HG02798 (cell line): ENCODE measurements around the gene CASQ2.
A peak's percentile ranks its signal among the peaks of the same experiment; 100 is the strongest.

Source experiments
- ATAC-seq: cut with Tn5 transposase; IDR thresholded peaks from one replicate; pipeline ENCODE4 v1.9.1; 2021; ENCODE audit warnings: mild to moderate bottlenecking; ENCODE audit not compliant: unreplicated experiment, poor library complexity

Gene CASQ2

DNA sequence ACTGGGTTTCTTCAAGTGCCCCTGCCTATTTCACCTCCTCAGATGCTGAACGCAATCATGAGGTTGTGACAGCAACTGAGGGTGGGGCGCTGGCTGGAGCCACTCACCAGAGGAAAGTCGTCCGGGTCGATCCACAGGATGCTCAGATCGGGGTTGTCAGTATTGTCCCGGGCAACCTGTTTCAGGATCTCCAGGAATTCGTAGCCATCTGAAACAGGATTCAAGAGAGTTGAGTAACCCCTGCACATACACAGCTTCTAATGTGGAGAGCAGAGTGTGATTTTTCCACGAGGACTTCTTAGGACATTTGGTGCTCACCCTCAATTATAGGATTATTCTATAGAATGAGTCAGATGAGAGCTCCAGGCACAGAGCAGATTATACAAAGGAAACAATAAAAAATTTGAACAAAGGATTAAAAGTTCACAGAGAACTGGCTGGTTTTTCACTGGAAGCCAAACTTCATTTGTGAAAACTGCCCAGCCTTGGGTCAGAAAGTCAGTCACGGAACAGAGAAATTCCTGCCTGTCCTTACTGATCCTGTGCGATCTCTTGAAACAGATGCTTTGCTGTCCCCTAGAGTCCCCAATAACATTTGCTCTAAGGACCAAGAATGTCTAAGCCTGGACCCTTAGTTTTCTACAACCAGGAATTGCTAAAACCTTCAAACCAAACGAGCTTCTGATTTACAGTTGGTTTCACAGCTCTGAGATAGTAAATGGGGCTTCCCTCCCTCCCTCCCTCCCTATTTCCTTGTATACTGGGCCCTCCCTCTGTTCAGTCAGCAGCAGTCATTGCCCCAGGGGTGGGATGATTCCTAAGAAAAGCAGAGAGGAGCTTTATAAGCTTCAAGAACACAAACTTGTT is 63.2 kb downstream of the CASQ2 start:
- no peak for ATAC-seq

DNA sequence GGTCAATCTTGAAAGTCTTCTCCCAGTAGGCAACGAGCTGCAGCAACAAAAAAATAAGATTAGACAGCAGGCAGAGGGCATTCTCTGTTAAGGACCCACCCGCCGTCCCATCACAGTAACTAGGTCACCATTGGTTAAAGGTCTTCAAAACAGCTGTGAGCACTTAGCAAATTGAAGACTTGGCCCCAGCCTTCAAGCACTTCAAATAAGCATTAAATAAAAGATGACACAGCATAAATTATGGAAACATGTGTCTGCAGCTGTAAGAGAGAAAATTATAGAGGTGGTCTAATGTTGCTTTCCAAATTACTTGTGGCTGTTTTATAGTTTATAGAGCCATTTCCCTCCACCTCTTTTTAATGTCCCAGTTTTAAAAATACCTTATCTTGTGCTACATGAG is 65.6 kb downstream of the CASQ2 start:
- no peak for ATAC-seq

DNA sequence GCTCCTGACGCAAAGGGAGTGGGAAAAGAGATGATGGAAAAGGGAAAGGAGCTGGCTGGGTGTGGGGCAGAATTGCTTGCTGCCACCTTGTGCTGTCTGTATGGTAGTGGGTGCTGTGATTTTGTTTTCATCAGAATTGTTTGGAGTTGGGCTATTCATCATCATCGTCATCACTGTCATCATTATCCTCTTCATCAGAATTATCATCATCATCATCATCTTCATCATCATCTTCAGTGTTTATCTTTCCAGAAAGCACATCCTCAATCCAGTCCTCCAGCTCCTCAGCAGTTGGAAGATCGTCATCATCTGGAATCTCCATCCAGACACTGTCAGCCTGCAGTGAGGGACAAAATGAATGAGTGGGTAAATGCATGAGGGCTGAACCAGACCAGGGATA is 67.4 kb downstream of the CASQ2 start:
- no peak for ATAC-seq

DNA sequence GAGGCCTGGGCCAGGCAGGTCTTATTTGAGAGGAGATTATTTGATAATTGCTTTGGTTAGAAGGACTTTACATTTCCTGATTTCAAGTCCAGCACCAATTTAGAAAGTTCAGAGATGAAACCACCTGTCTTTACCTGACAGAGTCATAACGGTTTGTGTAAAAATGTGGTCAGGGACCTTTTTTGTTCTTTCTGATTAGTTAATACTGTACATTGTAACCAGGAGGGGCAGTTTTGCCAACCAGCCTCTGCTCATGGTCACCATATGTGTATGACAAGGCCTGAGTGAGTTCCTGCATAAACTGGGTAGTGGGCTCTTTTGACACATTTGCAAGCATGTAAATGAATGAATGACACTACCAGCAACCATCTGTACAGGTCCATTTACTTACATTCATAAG is 70.9 kb downstream of the CASQ2 start:
- no peak for ATAC-seq

DNA sequence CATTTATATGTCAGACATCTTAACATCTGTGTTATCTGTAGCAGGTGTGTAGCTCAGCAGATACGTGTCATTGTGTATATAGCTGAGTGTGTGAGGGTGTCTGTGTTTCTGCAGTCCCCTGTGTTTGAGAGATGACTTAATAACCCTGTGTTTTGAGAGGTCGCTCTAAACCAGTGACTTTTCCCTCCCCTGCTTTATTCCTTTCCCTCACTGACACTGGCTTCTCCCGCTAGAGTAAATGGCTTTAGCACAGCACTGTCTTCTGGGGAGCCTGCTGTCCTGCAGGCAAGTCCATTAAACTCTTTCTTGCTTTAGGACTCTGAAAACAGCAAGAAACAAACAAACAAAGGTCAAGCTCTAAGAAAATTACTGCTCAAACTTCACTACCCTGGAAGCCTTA is 73.7 kb downstream of the CASQ2 start:
- ATAC-seq = no peak

DNA sequence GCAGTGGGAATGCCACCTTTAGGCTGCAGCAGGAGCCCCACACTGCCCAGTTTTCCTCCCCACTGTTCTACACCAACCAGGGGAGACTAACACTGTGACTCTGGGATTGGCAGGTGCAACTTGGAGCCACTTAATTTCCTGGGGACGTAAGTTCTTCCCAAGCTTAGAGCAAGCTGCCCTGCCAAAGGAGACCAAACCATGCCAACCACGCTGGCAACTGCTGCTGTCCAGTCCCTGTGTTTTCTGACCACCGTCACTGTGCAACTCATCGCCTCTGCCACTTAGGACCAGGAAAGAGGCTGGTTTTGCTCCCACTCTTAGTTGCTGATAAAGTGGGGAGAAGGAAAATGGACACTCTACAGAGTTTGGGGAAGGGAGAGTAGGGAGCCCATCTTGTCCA is 76.3 kb downstream of the CASQ2 start:
- no peak for ATAC-seq

DNA sequence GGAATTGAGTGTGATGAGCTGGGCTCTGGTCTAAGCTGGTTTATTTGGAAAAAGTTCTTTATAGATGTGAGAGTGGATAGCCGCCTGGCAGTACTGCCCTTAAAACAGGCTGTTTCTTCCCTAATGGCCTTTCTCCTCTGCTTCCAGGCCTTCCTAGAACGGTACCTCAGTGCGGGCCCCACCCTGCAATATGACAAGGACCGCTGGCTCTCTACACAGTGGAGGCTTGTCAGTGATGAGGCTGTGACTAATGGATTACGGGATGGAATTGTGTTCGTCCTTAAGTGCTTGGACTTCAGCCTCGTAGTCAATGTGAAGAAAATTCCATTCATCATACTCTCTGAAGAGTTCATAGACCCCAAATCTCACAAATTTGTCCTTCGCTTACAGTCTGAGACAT is 77.5 kb downstream of the CASQ2 start:
- no peak for ATAC-seq

DNA sequence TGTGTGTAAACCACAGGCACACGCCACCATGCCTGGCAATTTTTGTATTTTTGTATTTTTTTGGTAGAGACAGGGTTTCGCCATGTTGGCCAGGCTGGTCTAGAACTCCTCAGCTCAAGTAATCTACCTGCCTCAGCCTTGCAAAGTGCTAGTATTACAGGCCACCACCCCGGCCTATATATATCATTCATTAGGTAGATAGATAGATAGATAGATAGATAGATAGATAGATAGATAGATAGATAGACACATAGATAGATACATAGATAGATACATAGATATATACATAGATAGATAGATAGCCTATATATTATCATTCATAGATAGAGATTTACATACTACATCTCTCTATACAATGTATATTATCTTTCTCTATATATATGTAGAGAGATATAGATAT is 80.8 kb downstream of the CASQ2 start:
- ATAC-seq = no peak

DNA sequence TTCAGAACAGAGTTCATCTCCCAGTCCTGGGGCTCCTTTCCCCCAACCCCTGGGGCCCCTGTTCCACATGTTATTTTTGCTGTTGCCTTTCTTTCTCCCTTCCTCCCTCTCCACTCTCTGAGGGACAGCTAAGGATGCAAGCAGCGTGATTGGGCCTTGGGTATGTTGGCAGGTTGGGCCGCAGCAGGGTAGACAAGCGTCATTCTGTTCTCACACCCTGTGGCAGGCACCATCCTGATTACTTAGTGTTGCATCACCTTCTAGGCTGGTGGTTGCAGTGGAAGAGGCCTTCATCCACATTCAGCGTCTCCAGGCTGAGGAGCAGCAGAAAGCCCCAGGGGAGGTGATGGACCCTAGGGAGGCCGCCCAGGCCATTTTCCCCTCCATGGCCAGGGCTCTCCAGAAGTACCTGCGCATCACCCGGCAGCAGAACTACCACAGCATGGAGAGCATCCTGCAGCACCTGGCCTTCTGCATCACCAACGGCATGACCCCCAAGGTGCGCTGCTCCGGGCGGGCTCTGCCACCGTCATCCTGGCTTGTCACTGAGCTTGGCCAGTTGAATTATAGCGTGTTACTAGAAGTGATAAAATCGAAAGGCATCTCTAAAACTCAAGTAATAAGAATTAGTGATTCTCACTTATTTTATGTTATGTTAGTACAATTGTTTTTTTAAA is 83.3 kb downstream of the CASQ2 start:
- no peak for ATAC-seq

DNA sequence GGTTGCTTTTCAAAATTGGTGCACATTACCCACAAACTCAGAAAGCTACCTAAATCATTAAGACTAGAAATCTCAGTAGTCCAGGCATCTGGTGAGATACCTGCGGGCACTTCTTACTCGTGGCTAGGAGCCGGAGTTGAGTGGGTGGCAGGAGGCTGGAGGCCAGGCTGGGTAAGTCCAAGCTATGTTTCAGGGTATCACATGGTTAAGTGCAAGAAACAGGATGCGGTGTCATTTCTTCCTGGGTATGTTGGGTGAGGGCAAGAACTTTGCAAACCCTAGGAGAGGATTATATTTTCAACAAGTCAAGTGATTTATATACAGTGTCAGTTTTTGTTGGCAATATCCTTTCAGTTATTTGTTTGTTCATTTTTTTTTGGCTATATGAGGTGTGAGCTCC is 85.7 kb downstream of the CASQ2 start:
- no peak for ATAC-seq

DNA sequence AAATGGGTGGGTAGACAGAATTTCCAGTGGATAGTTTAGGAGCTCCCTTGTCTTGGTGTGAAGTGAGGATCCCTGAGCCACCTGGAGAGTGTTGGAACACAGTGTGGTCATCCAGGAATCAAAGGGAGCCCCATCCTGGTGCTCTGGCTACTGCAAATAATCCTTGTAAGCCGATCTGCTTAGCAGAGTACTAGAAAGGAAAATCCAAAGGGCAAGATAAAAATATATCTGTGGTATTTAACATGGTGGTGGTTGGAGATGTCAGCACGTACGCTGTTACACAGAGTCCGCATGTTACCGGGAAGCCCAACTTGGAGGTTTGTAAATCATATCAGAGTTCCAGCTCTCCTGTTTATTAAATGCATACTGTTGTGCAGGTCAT is 87.8 kb downstream of the CASQ2 start:
- no peak for ATAC-seq

DNA sequence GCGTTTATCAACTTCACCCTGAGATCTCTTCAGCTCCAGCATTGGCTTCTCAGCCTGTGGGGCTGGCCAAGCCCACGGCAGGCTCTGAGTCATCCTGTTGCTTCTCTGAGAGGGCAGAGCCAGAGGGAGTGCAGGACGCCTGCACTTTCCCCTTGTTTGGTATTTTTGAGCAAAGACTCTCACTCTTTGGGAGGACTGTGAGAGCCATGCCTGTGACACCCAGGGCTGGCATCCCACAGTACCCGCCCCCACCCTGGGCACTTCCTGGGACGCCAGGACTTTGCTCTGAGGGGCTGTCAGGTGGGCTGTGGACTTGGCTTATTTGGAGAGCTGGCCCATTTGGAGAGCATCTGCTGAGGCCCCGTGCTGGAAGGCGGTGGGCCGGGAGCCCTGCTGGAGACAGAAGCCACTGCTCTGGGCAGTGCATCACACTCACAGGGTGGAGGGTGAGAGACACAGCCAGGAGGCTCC is 89.3 kb downstream of the CASQ2 start:
- ATAC-seq = no peak

DNA sequence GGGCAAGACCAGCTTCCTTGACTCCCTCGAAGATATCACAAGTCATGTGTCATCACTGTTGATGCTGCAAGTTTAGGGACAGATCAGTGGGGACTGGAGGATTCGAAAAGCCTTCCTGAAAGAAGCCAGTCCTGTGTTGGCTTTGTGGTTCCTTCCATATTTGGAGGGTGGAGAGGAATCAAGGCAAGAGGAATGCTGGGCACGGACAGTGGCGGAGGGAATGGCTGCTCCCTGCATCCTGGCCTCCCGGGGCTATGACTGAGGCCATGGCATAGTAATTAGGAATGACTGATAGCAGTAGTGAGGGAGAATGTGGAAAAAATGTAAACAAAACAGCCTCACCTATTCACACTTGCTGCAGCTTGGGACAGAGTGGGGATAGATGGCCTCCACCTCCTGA is 90.4 kb downstream of the CASQ2 start:
- ATAC-seq = no peak

DNA sequence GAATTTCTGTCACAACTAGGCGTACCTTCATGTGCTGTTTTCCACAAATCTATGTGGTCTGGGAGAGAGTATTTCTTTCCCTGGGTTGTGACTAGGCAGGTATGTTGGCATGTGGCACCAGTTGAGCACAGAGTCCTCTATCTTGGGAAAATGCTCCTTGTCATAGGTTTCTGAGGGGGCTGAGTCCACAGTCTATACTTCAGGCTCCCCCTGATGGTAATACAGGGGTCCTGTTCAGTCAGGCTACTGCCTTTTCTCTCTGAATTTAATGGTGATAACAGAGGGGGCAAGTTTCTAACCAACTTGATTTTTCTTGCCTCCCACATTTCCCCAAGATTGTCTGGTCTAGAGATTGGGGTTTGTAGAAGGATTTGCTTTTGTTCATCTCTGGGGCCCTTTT is 90.9 kb downstream of the CASQ2 start:
- no peak for ATAC-seq

DNA sequence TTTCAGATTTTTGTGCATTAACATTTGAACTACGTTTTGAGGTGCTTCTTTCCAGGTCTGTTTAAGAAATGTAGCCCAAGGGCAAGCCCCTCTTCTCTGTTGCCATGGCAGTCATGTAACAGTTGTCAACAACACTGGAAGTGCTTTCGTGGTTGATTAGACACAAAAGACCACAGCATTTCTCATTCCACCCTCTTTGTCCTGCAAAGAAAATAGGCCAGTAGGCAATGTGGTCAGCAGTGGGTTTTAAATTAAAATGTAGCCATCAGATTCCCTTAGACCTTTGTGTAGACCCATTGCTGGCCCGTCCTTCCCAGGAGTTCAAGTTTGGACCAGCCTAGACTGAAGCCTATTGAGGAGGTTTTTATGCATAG is 91.3 kb downstream of the CASQ2 start:
- ATAC-seq = peak; percentile 31

DNA sequence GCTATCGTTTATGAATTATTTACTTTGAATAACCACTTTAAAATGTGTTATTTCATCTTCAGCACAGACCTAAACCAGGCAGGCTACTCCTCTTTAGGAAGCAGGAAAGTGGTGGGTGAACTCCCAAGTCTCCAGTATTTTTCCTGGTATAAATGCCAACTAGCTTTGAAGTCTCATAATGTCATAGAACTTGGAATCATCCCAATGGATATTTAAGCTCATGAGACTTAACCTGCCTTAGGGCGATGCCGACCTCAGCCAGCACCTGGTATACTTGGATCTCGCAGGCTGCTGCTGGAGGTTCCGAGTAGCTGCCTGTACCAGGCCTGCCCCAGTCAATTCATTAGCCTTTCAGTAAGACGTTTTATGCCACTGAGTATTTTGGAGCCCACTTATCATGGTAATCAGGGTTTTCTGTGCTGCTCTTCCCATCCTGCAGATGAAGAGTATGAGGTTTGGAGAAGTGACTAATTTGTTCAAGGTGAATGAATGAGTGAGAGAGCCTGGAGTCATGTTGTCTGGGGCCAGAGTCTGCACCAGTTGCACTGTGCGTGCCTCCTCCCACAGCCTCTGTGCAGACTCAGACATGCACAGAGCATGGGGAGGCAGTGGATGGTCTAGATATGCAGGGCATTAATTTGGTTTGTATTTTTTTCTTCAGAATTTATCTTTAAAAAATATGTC is 91.9 kb downstream of the CASQ2 start:
- ATAC-seq = peak; percentile 21

DNA sequence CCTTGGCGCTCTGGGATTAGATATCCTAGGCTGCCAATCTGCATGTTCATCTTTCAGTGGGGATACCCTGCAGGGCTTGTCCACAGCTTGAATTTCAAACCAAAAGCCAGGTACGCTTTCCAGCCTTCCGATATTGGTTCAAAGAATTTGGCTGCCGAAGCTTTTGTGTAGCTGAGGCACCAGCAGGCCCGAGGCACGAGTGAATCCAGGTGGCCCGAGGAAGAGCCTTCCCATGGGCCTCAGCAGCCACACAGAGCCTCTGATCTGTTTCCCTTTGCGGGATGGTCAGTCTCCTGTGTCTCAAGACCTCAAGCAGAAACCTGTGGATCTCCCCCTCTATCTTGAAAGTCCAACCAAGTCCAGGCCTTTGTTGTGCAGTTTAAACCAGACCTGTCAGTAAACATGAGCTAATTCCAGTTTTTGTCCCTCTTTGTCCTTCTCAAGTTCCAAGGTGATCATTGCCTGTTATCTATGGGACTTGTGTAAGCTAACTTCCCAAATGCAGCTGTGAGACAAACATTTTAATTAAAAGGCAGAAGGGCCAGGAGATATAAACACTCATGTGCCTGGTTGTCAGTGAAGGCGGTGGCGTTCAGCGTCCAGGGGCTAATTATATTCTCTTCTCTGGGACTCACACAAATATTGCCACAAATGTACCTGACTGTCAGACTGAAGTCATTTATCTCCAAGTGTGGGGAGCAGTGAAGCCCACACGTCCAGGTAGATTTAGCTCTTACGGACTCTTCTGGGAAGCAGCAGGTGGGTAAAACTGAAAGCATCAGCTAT is 96.1 kb downstream of the CASQ2 start:
- no peak for ATAC-seq

DNA sequence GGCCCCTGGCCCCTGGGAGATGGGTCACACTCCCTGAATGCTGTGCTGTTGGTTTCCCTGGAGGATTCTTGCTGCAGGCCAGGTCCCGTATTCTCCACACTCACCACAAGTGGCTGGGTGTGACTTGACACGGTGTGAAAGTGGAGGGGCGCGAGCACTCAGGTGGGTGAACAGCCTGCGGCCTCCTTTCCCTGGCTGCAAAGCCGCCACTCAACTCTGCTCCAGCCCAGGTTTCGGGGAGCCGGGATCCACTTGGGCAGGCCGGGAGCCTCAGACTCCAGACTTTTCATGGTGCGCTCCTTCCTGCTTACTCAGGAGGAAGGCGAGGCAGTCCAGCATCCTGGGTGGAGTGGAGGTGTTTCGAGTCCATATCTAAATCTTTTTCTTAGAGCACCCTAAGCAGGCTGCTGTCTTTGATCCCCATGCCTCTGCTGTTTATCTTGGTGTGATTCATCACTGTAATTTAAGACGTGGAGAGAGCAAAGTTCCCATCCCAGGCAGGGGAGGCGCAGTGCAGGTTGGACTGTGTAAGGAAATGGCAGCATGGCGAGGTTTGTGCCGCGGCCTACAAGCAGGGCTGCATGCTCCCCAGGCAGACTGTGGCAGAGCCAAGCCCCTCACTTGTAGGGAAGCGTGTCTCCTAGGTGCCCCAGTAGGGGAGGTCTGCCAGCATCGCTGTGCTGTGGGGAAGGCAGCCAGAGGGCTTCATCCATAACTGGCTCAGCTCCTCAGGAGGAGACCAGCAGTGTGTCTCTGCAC is 97.2 kb downstream of the CASQ2 start:
- no peak for ATAC-seq

DNA sequence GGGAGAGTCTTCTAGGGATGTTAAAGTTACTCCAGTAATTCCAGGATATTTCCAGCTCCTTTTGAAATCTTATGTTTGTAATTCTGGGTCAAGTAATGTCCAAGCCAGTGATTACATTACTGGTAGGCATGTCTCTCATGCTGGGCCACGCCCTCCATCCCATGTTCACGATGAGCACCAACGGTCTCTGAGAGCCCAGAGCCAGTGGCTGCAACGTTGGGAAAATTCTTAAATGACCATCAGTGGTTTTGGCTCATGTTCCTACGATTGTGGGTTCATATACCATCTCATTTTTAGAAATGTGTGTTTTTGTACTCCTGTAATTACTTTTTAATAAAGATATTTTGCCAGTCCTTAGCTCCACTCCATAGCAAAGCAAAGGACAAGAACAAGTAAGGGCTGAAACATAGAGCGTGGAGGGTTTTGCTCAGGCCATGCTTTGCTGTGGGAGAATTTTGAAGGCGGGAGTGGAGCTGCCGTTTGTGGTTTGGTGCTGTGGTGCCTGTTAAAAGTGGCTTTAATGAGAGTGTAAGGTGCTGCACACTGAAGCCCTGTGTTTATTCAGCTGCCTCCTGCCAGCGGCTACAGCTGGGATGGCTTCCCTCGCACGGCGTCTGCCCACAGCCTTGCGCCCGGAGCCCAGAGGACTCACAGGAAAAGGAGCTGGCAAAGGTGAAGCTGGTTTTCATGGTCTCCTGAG is 97.9 kb downstream of the CASQ2 start:
- no peak for ATAC-seq
